ENCODE data around the gene GET4.

Gene GET4

GRCh38 chr7:853366-854117, 22.8 kb upstream of the GET4 start:
- DNase-seq, result no peak
- TF ChIP-seq CTCF (IDR thresholded peaks at IDR 0.05; ENCODE audit: low read length) (no peak), EZH2 (optimal IDR thresholded peaks at IDR 0.05; ENCODE audit: low read depth, low read length) (no peak), EZH2phosphoT487 (IDR thresholded peaks at IDR 0.05; ENCODE audit: low read length) (no peak)
- Histone ChIP-seq H2AFZ (ENCODE audit: low read length) (no peak overlapping the region), H3K4me2 (ENCODE audit: low read depth, low read length) (no peak overlapping the region), H3K79me2 (ENCODE audit: low read length) (no peaks in the 10 kb centered on the region), H3K27me3 (replicated peaks; ENCODE audit: insufficient read depth, low read length) (no peaks in the 10 kb centered on the region), H3K4me1 (ENCODE audit: low read length) (no peaks in the 10 kb centered on the region), H3K36me3 (replicated peaks; ENCODE audit: insufficient read depth, low read length) (peaks cover 3% of the 10 kb centered on the region; the same call in 1 of the 2 replicates), H3K9me3 (replicated peaks; ENCODE audit: insufficient read depth, low read length) (no peaks in the 10 kb centered on the region), H3F3A (ENCODE audit: insufficient read depth, low read length) (no peaks in the 10 kb centered on the region), H4K20me1 (ENCODE audit: insufficient read depth, low read length) (no peaks in the 10 kb centered on the region), H3K9me2 (replicated peaks; ENCODE audit: insufficient read depth, low read length) (no peaks in the 10 kb centered on the region), H3K9ac (ENCODE audit: low read length) (no peak overlapping the region), H3K27ac (ENCODE audit: low read length) (no peak overlapping the region), H3K4me3 (ENCODE audit: low read length) (no peak overlapping the region)

- H3K4me1 ChIP-seq (ENCODE audit: low read length), result no peaks in the 10 kb centered on the region
- H3K4me2 ChIP-seq (ENCODE audit: low read depth, low read length), result no peak overlapping the region
- H3K9me2 ChIP-seq (replicated peaks; ENCODE audit: insufficient read depth, low read length), result no peaks in the 10 kb centered on the region
- H3K4me3 ChIP-seq (ENCODE audit: low read length), result no peak overlapping the region
- no peak overlapping the region for H3K9ac ChIP-seq (ENCODE audit: low read length)
- no peaks in the 10 kb centered on the region for H3K79me2 ChIP-seq (ENCODE audit: low read length)
- H2AFZ ChIP-seq (ENCODE audit: low read length), result no peak overlapping the region
- no peak for DNase-seq
- H3K27ac ChIP-seq (ENCODE audit: low read length), result no peak overlapping the region
- no peaks in the 10 kb centered on the region for H4K20me1 ChIP-seq (ENCODE audit: insufficient read depth, low read length)
- H3K27me3 ChIP-seq (replicated peaks; ENCODE audit: insufficient read depth, low read length), result no peaks in the 10 kb centered on the region
- H3F3A ChIP-seq (ENCODE audit: insufficient read depth, low read length), result no peaks in the 10 kb centered on the region
- TF ChIP-seq EZH2 (optimal IDR thresholded peaks at IDR 0.05; ENCODE audit: low read depth, low read length), result no peak
- TF ChIP-seq CTCF (IDR thresholded peaks at IDR 0.05; ENCODE audit: low read length), result no peak
- TF ChIP-seq EZH2phosphoT487 (IDR thresholded peaks at IDR 0.05; ENCODE audit: low read length), result no peak
- peaks cover 3% of the 10 kb centered on the region; the same call in 1 of the 2 replicates for H3K36me3 ChIP-seq (replicated peaks; ENCODE audit: insufficient read depth, low read length)
- H3K9me3 ChIP-seq (replicated peaks; ENCODE audit: insufficient read depth, low read length), result no peaks in the 10 kb centered on the region
These were observed 22.1 kb upstream of the GET4 start for GRCh38 chr7:854118-854775.

- Histone ChIP-seq H3F3A (ENCODE audit: insufficient read depth, low read length) (no peaks in the 10 kb centered on the region), H4K20me1 (ENCODE audit: insufficient read depth, low read length) (no peaks in the 10 kb centered on the region), H3K27me3 (replicated peaks; ENCODE audit: insufficient read depth, low read length) (no peaks in the 10 kb centered on the region), H3K79me2 (ENCODE audit: low read length) (no peaks in the 10 kb centered on the region), H2AFZ (ENCODE audit: low read length) (no peak overlapping the region), H3K9ac (ENCODE audit: low read length) (no peak overlapping the region), H3K4me1 (ENCODE audit: low read length) (no peaks in the 10 kb centered on the region), H3K9me2 (replicated peaks; ENCODE audit: insufficient read depth, low read length) (no peaks in the 10 kb centered on the region), H3K36me3 (replicated peaks; ENCODE audit: insufficient read depth, low read length) (peaks cover 4% of the 10 kb centered on the region; the same call in 1 of the 2 replicates), H3K27ac (ENCODE audit: low read length) (no peak overlapping the region), H3K4me3 (ENCODE audit: low read length) (no peak overlapping the region), H3K4me2 (ENCODE audit: low read depth, low read length) (no peak overlapping the region), H3K9me3 (replicated peaks; ENCODE audit: insufficient read depth, low read length) (no peaks in the 10 kb centered on the region)
- DNase-seq, result no peak
- TF ChIP-seq EZH2phosphoT487 (IDR thresholded peaks at IDR 0.05; ENCODE audit: low read length) (no peak), EZH2 (optimal IDR thresholded peaks at IDR 0.05; ENCODE audit: low read depth, low read length) (no peak), CTCF (IDR thresholded peaks at IDR 0.05; ENCODE audit: low read length) (no peak)
These were observed 20.5 kb upstream of the GET4 start for GRCh38 chr7:855686-856369.
